Kidney epithelial cell (primary cell): Measurements from ENCODE around the gene APBA1. TPM values are rescaled to one million over a fixed set of nuclear protein-coding genes. Genes with fewer than 3 reads are reported as not detected.

ENCODE experiments used
- DNase-seq: peaks from one replicate; pipeline ENCODE4 v3.0.0-alpha.2; 2010; ENCODE audit warnings: low read depth
- H3K27me3 ChIP-seq: 2 replicates; pipeline ENCODE4 v1.6.0; 2011; ENCODE audit warnings: low read length; ENCODE audit not compliant: control insufficient read depth, insufficient read depth
- H3K36me3 ChIP-seq: 2 replicates; pipeline ENCODE4 v1.5.1; 2011; ENCODE audit warnings: low read length; ENCODE audit not compliant: control insufficient read depth, insufficient read depth
- H3K4me3 ChIP-seq: 2 replicates; pipeline ENCODE4 v1.5.1; 2011; ENCODE audit warnings: low read depth, mild to moderate bottlenecking, control low read depth, low read length
- total RNA-seq: library from RNA; depleted of rRNA; stranded (reverse); fragments of >200 nt; gene quantifications from 2 replicates; pipeline ENCODE4 v1.2.3, GENCODE V29; 2015
- TF ChIP-seq, protein P1 (sequence below): IDR thresholded peaks from 2 replicates; pipeline ENCODE4 v1.5.1; 2011; ENCODE audit warnings: mild to moderate bottlenecking, moderate library complexity, low read length, control low read depth, inconsistent platforms; ENCODE audit not compliant: insufficient read depth, poor library complexity, severe bottlenecking

Gene APBA1
- total RNA-seq, 1 donor from 2014 or later = 1.1 TPM

DNA sequence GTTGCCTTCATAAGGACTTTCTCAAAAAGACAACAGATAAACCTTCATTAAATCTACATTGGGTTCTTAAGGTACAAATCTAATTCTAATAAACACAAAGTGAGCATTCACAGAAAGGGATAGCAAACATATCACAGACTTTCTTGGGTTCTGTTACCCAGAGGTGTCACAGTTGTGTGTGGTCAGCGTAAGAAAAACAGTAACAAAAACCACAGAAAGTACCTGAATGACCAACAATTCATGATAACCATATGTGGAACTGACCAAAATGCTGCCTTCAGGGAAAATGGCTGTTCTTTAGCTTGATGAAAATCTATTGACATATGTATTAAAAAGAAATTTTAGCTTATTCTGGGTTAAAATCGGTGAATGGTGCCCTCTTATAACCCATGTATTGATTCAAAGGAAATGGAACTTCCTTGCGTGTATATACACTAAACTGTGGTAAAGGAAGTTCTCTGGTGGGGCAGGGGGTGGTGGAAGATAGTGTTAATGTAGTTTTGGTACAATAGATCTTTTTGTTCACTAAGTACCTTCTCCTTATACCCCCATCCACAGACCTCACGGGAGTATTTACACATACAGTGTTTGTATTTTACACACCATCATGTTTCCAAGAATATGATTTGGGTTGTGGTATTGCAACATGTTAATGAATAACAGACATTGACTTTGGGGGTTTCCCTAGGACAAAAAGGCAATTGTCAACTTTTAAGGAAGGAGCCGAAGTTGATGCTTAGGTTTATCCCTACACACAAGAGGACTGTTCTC lies 152.5 kb downstream of the APBA1 start:
- H3K4me3 ChIP-seq = no peak overlapping the region
- H3K36me3 ChIP-seq = no peaks in the 10 kb centered on the region
- DNase-seq = no peak
- H3K27me3 ChIP-seq = no peaks in the 10 kb centered on the region
- TF ChIP-seq, protein P1, sequence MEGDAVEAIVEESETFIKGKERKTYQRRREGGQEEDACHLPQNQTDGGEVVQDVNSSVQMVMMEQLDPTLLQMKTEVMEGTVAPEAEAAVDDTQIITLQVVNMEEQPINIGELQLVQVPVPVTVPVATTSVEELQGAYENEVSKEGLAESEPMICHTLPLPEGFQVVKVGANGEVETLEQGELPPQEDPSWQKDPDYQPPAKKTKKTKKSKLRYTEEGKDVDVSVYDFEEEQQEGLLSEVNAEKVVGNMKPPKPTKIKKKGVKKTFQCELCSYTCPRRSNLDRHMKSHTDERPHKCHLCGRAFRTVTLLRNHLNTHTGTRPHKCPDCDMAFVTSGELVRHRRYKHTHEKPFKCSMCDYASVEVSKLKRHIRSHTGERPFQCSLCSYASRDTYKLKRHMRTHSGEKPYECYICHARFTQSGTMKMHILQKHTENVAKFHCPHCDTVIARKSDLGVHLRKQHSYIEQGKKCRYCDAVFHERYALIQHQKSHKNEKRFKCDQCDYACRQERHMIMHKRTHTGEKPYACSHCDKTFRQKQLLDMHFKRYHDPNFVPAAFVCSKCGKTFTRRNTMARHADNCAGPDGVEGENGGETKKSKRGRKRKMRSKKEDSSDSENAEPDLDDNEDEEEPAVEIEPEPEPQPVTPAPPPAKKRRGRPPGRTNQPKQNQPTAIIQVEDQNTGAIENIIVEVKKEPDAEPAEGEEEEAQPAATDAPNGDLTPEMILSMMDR = no peak

- H3K4me3 ChIP-seq = no peak overlapping the region
- H3K27me3 ChIP-seq = no peaks in the 10 kb centered on the region
- H3K36me3 ChIP-seq = no peaks in the 10 kb centered on the region
- TF ChIP-seq, protein P1 = no peak
- DNase-seq = no peak
These were observed 155.5 kb downstream of the APBA1 start for GRCh38 chr9:69516353-69517322.

- H3K4me3 ChIP-seq = no peak overlapping the region
- TF ChIP-seq, protein P1 = no peak
These were observed 156.4 kb downstream of the APBA1 start for GRCh38 chr9:69515810-69516209.

DNA sequence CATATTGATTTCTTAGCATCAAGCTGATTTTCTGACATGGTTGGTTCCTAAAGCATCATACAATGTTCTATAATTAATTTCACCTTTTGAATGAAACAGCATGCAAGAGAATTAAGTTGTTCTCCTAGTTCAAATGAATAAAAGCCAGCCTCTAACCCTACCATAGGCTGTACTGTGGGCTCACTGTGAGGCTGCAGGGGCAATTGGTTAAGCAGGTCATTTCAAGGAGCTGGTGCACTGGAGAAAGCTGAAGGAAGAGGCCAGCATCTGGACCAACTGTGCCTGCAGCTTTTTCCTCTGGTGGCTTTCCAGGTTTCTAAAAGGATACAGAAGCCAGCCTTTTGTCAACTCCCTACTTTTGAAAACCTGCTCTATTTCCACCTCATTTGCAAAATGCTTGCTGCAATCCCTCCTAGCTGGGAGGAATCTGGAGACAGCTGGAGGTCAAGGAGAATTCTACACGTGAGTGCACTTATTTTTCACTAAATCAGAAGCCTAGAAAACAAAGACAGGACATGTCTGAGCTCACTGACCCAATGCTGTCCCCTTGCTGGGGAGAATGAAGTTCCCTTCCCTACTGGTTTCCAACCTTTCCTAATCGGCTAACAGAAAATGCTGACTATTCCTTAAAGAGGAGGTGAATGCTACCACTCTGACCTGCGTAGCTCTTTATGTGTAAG lies 158.9 kb downstream of the APBA1 start:
- Histone ChIP-seq H3K4me3 (no peak overlapping the region), H3K36me3 (no peaks in the 10 kb centered on the region), H3K27me3 (no peaks in the 10 kb centered on the region)
- TF ChIP-seq, protein P1 = no peak
- no peak for DNase-seq

More at GRCh38 chr9:69515810-69516209, 156.4 kb downstream of the APBA1 start:
- no peak for DNase-seq
- H3K27me3 ChIP-seq = no peaks in the 10 kb centered on the region
- no peaks in the 10 kb centered on the region for H3K36me3 ChIP-seq

DNA sequence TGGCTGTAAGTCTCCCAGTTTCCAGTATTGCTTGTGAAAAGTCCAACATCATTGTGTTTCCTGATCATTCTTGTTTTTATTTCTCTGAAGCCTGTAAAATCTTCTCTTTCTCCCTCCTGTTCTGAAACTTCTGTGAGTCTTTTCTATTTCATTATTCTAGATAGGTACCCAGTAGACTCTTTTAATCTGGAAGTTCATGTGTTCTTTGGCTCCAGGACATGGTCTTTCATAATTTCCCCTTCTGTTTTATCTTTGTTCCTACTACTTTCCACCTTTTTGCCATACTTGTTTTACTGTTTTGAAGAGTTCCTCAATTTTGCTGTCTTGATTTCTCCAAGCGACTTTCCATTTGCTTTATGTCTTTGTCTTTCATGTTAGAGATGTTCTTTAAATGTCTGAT lies 168.1 kb downstream of the APBA1 start:
- DNase-seq = no peak
- TF ChIP-seq, protein P1 = no peak
- Histone ChIP-seq H3K27me3 (no peaks in the 10 kb centered on the region), H3K36me3 (no peaks in the 10 kb centered on the region), H3K4me3 (no peak overlapping the region)
